AG10803 (cell line): ENCODE measurements around the gene NR1D1.

Source experiments
- DNase-seq: peaks from one replicate; pipeline ENCODE4 v3.0.0; 2010; ENCODE audit warnings: low read depth
- H3K4me3 ChIP-seq: 2 replicates; pipeline ENCODE4 v1.5.1; 2011; ENCODE audit warnings: mild to moderate bottlenecking, low read length, control low read depth
- TF ChIP-seq, protein P1 (sequence below): conservative IDR thresholded peaks from 2 replicates; pipeline ENCODE4 v1.5.1; 2011; ENCODE audit warnings: mild to moderate bottlenecking, low read length, control low read depth, inconsistent platforms

Gene NR1D1

DNA sequence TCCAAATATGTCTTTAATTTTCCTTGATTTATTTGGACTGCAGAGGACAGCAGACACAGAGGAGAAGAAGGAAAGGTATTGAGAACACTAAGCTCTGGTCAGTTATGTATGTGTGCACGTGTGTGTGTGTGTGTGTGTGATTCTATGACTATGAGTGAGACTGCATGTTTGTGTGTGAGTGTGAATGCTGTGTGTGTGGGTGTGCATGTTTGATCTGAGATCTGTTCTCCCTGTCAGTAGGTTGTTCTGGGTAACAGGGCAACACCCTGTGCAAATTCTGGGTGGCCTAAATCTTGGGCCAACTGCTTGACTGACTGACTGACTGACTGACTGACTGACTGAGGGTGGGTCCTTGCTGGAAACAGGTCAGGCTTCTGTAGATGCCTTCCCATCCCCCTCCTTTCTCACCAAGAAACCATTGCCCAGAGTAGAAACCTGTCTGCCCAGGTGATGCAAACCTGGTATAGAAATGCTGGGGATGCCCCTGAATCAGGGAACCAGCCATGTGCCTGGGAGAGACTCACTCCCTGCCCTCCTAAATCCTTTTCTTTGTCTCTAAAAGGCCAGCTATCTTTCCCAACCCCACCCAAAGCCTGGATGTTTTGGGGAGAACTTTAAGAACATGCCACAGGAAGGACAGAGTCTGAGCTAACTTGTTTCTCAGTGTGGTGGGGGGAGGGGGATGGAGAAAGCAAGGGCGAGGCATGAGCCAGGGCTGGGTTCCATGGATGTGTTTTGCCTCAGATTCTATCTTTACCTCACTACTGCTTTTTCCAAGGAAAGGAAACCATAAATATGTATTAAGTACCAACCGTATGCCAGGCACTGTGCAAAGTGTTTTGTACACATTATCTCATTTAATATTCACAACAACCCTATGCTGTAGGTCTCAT lies 4.5 kb upstream of the NR1D1 start:
- DNase-seq: no peak
- no peak overlapping the region for H3K4me3 ChIP-seq
- TF ChIP-seq, protein P1, sequence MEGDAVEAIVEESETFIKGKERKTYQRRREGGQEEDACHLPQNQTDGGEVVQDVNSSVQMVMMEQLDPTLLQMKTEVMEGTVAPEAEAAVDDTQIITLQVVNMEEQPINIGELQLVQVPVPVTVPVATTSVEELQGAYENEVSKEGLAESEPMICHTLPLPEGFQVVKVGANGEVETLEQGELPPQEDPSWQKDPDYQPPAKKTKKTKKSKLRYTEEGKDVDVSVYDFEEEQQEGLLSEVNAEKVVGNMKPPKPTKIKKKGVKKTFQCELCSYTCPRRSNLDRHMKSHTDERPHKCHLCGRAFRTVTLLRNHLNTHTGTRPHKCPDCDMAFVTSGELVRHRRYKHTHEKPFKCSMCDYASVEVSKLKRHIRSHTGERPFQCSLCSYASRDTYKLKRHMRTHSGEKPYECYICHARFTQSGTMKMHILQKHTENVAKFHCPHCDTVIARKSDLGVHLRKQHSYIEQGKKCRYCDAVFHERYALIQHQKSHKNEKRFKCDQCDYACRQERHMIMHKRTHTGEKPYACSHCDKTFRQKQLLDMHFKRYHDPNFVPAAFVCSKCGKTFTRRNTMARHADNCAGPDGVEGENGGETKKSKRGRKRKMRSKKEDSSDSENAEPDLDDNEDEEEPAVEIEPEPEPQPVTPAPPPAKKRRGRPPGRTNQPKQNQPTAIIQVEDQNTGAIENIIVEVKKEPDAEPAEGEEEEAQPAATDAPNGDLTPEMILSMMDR: no peak

DNA sequence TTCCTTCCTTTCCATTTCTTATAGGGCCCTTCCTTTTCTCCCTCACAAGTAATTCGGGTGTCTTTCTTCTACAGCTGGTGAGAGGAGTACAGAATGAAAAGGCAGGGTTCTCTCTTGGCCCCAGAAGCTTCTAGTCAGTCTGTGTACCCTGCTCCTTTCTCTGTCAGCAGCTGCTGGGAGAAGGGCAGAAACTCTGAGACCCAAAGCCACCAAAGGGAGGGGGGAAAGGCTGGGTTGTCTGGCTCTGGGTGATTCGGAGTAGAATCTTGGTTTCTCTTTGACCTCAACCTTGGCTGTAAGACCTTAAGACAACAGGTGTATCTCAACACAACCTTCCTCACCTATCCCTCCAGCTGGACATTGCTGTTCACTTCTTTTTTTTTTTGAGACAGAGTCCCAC lies 3.3 kb upstream of the NR1D1 start:
- TF ChIP-seq, protein P1: no peak
- DNase-seq: no peak
- no peak overlapping the region for H3K4me3 ChIP-seq

DNA sequence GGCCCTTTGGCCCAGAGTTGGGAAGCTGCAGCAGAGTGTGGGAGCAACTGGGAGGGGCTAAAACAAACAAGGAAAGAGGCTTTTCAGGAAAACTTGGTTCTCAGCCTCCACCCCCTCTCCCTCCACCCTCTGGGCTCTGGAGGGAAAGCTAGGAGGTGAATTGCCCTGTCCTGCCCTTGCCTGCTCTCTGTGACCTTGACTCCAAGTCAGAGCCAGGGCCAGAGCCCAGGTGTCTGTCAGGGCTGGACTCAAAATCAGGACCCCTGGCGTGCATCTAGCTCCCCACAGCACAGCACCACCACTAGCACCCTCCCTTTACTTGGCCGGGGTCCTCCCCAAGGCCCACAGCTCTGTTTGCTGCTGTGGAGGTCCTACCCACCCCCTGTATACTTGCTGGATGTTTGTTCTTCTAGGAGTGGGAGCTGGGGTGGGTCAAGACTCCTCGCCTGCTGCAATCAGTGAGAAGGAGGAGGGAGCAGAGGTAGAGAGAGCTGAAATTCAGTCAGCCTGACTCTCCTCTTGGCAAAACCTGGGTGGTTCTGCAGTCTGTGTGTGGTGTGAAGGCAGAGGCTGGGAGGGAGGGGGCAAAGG lies 2.8 kb upstream of the NR1D1 start:
- TF ChIP-seq, protein P1: no peak
- H3K4me3 ChIP-seq: no peak overlapping the region
- DNase-seq: no peak

DNA sequence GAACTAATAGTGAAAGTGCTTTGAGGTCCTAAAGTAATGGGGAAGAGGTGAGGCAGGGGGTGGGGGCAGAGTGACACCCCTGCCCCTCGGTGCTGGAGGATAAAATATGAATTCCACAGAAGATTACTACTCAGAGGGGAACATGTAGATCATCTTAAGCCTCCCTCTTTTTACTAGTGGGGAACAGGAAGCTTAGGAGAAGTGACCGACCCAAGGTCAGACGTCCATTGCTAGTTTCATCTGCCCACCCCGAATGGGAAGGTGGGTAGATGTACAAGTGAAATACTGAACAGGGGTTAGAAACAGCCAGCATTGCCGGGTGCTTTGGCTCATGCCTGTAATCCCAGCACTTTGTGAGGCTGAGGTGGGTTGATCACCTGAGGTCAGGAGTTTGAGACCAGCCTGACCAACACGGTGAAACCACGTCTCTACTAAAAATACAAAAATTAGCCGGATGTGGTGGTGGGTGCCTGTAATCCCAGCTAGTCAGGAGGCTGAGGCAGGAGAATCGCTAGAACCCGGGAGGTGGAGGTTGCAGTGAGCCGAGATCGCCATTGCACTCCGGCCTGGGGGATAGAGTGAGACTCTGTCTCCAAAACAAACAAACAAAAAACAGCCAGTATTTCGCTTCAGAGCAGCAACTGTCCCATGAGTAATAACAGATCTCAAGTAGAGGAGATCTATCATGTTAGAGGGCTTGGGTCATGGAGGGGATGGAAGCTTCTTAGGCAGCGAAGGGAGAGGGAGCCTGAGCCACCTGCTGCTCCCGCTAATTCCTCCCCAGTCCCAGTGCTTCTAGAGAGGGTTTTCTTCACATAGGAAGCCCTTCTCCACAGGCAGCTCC lies 1.2 kb upstream of the NR1D1 start:
- no peak for DNase-seq
- H3K4me3 ChIP-seq: peak overlapping the region; percentile 99
- TF ChIP-seq, protein P1: no peak

DNA sequence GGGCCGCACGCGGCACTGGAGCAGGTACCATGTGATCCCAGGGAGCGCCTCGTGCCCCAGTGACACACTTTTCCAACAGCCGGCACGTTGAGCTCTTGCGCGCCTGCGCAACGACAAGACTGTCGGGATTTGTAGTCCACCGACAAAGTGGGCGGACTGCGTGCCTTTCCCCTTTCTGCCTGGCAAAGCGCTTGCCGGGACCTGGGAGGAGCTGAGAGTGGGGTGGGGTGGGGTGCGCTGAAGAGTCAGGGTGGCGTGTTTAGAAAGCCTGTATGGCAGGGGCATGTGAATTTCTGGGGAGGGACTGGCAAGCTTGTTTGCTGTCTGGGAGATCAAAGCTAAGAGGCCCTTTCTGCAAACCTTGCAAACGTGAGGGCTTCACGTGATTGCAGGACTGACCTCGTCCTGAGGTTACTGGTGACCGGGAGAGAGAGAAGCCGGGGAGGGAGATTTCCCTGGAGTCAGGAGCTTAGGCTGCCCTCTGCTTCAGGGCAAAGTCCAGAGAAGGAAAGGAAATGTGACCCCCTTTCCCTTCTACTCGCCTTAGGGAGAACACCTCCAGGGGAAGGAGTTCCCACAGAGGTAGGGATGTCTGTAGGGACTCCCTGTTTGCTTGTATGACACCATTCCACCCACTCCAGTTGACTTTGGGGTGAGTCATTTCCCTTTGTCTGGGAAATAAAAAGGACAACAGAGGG lies 429 bp upstream of the NR1D1 start:
- DNase-seq: peak; percentile 98
- TF ChIP-seq, protein P1: no peak
- peak overlapping the region; percentile 99 for H3K4me3 ChIP-seq

DNA sequence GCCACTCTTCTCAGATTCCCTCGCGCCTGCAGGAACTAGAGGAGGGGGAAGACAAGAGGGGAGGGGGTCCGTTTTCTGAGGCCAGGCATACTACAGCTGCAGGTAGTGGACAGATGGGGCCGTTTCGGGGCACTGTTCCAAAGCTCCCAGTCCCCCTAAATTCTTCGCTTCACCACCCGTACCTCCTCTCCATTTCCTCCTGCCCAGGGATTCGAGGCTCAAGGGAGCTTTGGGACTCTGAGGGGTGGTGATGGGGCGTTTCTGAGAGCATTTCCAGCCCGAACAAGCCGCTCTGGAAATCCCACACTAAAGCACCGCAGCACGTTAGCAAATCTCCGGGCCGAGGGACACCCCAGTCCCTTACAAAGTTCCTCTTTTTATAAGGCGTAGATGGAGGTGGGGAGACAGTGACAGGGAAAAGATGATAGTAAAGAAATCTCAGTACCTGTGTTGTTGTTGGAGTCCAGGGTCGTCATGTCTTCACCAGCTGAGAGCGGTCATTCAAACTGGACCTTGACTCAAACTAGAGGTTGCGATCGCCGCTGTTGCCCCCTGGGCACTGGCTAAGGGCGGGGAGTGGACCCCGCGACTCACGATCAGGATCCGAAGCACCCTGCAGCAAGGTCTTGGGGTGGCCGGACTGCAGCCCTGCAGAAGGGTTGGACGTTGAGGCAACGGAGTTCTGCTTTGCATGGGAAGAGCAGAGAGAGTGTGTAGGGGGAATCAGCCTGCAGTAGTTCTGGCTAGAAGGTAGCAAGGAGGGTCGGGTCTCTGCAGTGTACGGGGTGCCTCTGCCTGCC lies 570 bp downstream of the NR1D1 start:
- peak overlapping the region; percentile 99 for H3K4me3 ChIP-seq
- TF ChIP-seq, protein P1: no peak
- DNase-seq: no peak
